KMS-11 (cell line): Measurements from ENCODE around the gene RAD17.
A peak's percentile ranks its signal among the peaks of the same experiment; 100 is the strongest.

Experiments
- H2AFZ ChIP-seq: fragments of 200-600 bp; sonication (generic); 2 replicates; pipeline ENCODE4 v1.6.1; 2016; ENCODE audit warnings: antibody characterized with exemption, mixed run types, low read depth
- H3K27ac ChIP-seq: fragments of 200-600 bp; sonication (generic); 2 replicates; pipeline ENCODE4 v1.6.1; 2016; ENCODE audit warnings: mild to moderate bottlenecking, mixed run types
- H3K27me3 ChIP-seq: fragments of 200-600 bp; sonication (generic); 2 replicates; pipeline ENCODE4 v1.6.1; 2017; ENCODE audit warnings: mild to moderate bottlenecking, low read depth, mixed run types, moderate library complexity; ENCODE audit not compliant: insufficient read depth
- H3K36me3 ChIP-seq: fragments of 200-600 bp; sonication (generic); 2 replicates; pipeline ENCODE4 v1.6.1; 2017; ENCODE audit warnings: mild to moderate bottlenecking, mixed run types; ENCODE audit not compliant: insufficient read depth
- H3K4me1 ChIP-seq: fragments of 200-600 bp; sonication (generic); 2 replicates; pipeline ENCODE4 v1.6.1; 2016; ENCODE audit warnings: mild to moderate bottlenecking, low read depth, mixed run types; ENCODE audit not compliant: poor library complexity, severe bottlenecking
- H3K4me2 ChIP-seq: fragments of 200-600 bp; sonication (generic); 2 replicates; pipeline ENCODE4 v1.7.0; 2016; ENCODE audit warnings: mild to moderate bottlenecking, mixed run types
- H3K4me3 ChIP-seq: fragments of 200-600 bp; sonication (generic); IDR thresholded peaks from 2 replicates; pipeline ENCODE4 v1.6.1; 2017; ENCODE audit warnings: low read depth, low read length, mixed read lengths; ENCODE audit not compliant: insufficient read depth
- H3K79me2 ChIP-seq: fragments of 200-600 bp; sonication (generic); 2 replicates; pipeline ENCODE4 v1.6.1; 2016; ENCODE audit warnings: low read depth, mixed run types; ENCODE audit not compliant: insufficient read depth
- H3K9ac ChIP-seq: fragments of 200-600 bp; sonication (generic); 2 replicates; pipeline ENCODE4 v1.6.1; 2016; ENCODE audit warnings: mild to moderate bottlenecking, mixed run types
- H4K20me1 ChIP-seq: fragments of 200-600 bp; sonication (generic); 2 replicates; pipeline ENCODE4 v1.6.1; 2016; ENCODE audit warnings: mild to moderate bottlenecking, mixed run types; ENCODE audit not compliant: insufficient read depth
- CTCF ChIP-seq: fragments of 200-600 bp; sonication (generic); conservative IDR thresholded peaks from 2 replicates; pipeline ENCODE4 v1.6.1; 2017; ENCODE audit warnings: low read depth, mild to moderate bottlenecking, antibody characterized with exemption, low read length, moderate library complexity, mixed read lengths

RAD17 gene, protein sequence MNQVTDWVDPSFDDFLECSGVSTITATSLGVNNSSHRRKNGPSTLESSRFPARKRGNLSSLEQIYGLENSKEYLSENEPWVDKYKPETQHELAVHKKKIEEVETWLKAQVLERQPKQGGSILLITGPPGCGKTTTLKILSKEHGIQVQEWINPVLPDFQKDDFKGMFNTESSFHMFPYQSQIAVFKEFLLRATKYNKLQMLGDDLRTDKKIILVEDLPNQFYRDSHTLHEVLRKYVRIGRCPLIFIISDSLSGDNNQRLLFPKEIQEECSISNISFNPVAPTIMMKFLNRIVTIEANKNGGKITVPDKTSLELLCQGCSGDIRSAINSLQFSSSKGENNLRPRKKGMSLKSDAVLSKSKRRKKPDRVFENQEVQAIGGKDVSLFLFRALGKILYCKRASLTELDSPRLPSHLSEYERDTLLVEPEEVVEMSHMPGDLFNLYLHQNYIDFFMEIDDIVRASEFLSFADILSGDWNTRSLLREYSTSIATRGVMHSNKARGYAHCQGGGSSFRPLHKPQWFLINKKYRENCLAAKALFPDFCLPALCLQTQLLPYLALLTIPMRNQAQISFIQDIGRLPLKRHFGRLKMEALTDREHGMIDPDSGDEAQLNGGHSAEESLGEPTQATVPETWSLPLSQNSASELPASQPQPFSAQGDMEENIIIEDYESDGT

DNA sequence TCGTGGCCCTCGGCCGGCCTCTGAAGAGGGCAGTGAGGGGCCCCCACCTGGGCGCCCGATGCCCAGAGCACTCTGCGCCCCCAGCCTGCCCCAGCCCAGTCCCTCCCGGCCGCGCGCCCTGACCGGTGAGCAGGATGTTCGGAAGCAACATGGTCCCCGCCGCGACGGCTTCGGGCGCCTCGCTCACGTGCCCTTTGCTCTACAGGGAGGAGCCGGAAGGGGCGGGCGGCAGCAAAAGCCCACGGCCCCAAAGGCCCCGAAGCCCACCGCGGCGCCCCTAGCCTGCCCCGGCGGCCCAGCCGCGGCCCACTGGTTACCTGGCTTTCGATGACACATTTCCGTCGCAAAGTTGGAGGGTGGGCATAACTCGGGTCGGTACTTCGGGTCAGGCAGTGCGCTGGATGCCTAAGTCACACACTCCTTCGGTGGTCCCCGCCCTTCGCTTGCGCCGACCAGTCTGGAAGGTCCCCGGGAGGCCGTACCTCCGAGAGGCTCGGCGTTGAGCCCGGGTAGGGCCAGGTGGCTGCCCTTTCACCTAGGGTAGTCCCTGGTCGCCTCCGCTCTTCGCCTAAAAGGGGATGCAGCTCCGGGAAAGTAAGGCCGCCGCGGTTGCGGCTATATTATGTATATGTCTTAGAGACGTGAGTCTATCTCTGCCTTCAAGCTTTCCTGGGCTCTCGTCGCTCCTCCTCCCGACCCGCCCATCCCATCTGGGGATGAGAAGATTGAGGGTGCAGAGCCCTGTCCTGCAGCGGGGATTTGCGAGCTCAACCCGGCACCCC, at the start of gene RAD17, which contains the start of the genes AK6 and TAF9:
Gene RAD17 (plus strand): TSS at position 479 of the 782 bp plus-strand sequence. CDS start 2,391 bp downstream, outside the sequence.
Gene AK6 (minus strand): TSS at position 181 of the 782 bp plus-strand sequence. CDS start 30 bp downstream, at position 151.
Gene TAF9 (minus strand): TSS at position 181 of the 782 bp plus-strand sequence. CDS start 3,783 bp downstream, outside the sequence.
- Histone ChIP-seq H3K4me1 (peaks cover 26% of the 10 kb centered on the region), H2AFZ (peak within 1 kb of the TSS; percentile 76), H3K4me2 (peak within 1 kb of the TSS; percentile 85), H3K27ac (peak within 1 kb of the TSS; percentile 98), H4K20me1 (no peaks in the 10 kb centered on the region), H3K27me3 (no peaks in the 10 kb centered on the region), H3K9ac (peak within 1 kb of the TSS; percentile 98), H3K79me2 (peaks cover 67% of the 10 kb centered on the region), H3K4me3 (peak within 1 kb of the TSS; percentile 74), H3K36me3 (peaks cover 6% of the 10 kb centered on the region; the same call in 1 of the 2 replicates)
- TF ChIP-seq CTCF = no peak

- no peaks in the 10 kb centered on the region for H3K27me3 ChIP-seq
- no peaks in the 10 kb centered on the region for H4K20me1 ChIP-seq
- no peak overlapping the region for H3K4me3 ChIP-seq
- no peak overlapping the region for H3K9ac ChIP-seq
- no peak overlapping the region for H3K4me2 ChIP-seq
- no peaks in the 10 kb centered on the region for H3K79me2 ChIP-seq
- TF ChIP-seq CTCF = no peak
- H3K36me3 ChIP-seq = no peaks in the 10 kb centered on the region
- H2AFZ ChIP-seq = no peak overlapping the region
- peaks cover under 1% of the 10 kb centered on the region for H3K4me1 ChIP-seq
- H3K27ac ChIP-seq = no peak overlapping the region
Observed at GRCh38 chr5:69326365-69326764, 43.3 kb upstream of the RAD17 start.

DNA sequence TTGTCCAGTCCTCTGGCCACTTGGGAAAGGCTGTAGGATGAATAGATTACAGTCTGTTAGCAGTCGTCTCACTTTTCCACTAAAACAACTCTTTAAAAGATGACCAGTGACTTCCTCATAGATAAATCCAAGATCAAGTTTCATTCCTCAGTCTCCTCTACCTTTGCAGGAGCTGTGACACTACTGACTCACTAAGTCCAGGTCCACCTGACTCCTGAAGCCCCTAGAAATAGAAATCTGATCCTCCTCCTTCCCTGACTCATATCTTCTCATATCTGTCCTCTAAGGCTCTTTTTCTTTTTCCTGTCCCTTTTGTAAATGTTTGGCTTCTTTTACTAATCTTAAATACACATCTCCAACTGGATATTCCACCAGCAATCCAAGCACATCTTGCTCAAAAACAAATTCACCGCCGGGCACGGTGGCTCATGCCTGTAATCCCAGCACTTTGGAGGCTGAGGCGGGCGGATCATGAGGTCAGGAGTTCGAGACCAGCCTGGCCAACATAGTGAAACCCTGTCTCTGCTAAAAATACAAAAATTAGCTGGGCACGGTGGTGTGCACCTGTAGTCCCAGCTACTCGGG, 39.6 kb upstream of the RAD17 start:
- TF ChIP-seq CTCF = no peak
- no peak overlapping the region for H3K4me2 ChIP-seq
- no peaks in the 10 kb centered on the region for H3K27me3 ChIP-seq
- peaks cover 15% of the 10 kb centered on the region for H3K4me1 ChIP-seq
- no peak overlapping the region for H3K4me3 ChIP-seq
- H3K36me3 ChIP-seq = no peaks in the 10 kb centered on the region
- no peak overlapping the region for H3K27ac ChIP-seq
- H3K79me2 ChIP-seq = peaks cover 5% of the 10 kb centered on the region; the same call in 1 of the 2 replicates
- no peak overlapping the region for H3K9ac ChIP-seq
- H2AFZ ChIP-seq = no peak overlapping the region
- no peaks in the 10 kb centered on the region for H4K20me1 ChIP-seq
